ENCODE measurements around the gene FITM1.

DNA sequence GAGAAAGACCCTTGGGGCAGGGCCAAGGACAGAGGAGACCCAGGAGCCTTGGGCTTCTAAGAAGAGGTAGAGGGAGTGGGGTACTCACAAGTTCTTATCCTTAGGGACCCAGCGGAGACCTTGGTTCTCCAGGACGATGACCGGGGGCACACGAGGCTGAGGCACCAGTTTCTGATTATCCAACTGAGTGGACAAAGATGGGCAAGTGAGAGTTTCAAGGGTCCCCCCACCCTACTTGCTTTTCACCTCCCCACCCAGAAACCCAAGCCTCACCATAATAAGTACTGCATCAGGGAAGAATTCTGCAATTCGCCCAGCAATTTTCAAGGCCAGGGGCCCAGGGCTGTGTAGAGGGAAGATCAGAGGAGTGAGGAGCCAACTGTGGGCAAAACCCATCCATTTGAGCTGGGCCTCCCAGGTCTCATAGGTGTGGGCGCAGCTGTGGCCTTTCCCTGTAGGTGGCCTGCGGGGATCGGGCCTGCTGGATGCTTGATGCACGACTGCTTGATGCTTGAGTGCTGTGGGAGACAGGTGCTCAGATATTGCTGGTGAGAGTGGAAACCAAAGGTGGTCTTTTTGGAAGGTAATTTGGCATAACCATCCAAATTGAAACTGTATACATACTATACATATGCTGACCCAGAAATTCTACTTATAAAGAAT, 8.9 kb downstream of the FITM1 start:
- TF ChIP-seq, protein P1, sequence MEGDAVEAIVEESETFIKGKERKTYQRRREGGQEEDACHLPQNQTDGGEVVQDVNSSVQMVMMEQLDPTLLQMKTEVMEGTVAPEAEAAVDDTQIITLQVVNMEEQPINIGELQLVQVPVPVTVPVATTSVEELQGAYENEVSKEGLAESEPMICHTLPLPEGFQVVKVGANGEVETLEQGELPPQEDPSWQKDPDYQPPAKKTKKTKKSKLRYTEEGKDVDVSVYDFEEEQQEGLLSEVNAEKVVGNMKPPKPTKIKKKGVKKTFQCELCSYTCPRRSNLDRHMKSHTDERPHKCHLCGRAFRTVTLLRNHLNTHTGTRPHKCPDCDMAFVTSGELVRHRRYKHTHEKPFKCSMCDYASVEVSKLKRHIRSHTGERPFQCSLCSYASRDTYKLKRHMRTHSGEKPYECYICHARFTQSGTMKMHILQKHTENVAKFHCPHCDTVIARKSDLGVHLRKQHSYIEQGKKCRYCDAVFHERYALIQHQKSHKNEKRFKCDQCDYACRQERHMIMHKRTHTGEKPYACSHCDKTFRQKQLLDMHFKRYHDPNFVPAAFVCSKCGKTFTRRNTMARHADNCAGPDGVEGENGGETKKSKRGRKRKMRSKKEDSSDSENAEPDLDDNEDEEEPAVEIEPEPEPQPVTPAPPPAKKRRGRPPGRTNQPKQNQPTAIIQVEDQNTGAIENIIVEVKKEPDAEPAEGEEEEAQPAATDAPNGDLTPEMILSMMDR (IDR thresholded peaks at IDR 0.05), result no peak
- TF ChIP-seq ZFX (IDR thresholded peaks at IDR 0.05; ENCODE audit: borderline replicate concordance), result no peak

Data from 22Rv1 (cell line).